Esophagus squamous epithelium (tissue), 4 donors: ENCODE measurements around the gene GTPBP1.

Source experiments
- CTCF ChIP-seq, 6 experiments: fragments of 450-650 bp in 4 of 6; fragments of 200-600 bp in 2 of 6; sonication (generic) in 2 of 6; IDR thresholded peaks; one replicate each; pipeline ENCODE4 v1.5.1; 2016 to 2019; ENCODE audit warnings: antibody characterized with exemption in 6 of 6, mild to moderate bottlenecking in 4 of 6, moderate library complexity in 4 of 6
- POLR2A ChIP-seq, 4 donors: fragments of 450-650 bp; IDR thresholded peaks; one replicate each; pipeline ENCODE4 v1.6.1; 2017; ENCODE audit warnings: antibody characterized with exemption in 4 of 4, mild to moderate bottlenecking in 4 of 4, moderate library complexity in 3 of 4

GRCh38 chr22:38741166-38741565 lies 35.4 kb downstream of the GTPBP1 start:
- TF ChIP-seq CTCF (IDR thresholded peaks at IDR 0.05), result no peak
- TF ChIP-seq POLR2A (IDR thresholded peaks at IDR 0.05), result no peak
